ENCODE results near the gene AKIRIN1. TPM values are rescaled to one million over a fixed set of nuclear protein-coding genes. Genes with fewer than 3 reads are reported as not detected.
"Not testable (repeated sequence)": the region's sequence is repeated elsewhere in the genome, so short reads cannot be mapped to it uniquely, and the experiment has no call there.

AKIRIN1 gene
- total RNA-seq, 2 experiments from 2014 or later = 51.2 to 53.8 TPM

- Mint-ChIP-seq H3K4me1 (ENCODE audit: low read depth) (peaks cover 52% of the 10 kb centered on the region), H3K27ac (peak overlapping the region; percentile 79), H3K4me3 (peak overlapping the region; percentile 15), H3K9me3 (ENCODE audit: insufficient read depth) (no peaks in the 10 kb centered on the region), H3K36me3 (ENCODE audit: low read depth) (peaks cover 73% of the 10 kb centered on the region), H3K27me3 (ENCODE audit: low read depth) (no peaks in the 10 kb centered on the region)
- ChIA-PET POLR2A (interaction anchor here (1.0 to 1.2 kb wide), 2 partner anchors 13 to 29 kb away, joined by 3 to 5 read pairs; no protein-coding TSS in a partner anchor), CTCF (interaction anchor here (0.8 to 1.3 kb wide), 4 partner anchors 29 to 103 kb away, joined by 3 to 4 read pairs (median 3); partner anchors contain the start of gene NDUFS5)
- no peak for DNase-seq
- ATAC-seq = no peak
Measured at GRCh38 chr1:38997901-38998190, 6.8 kb downstream of the AKIRIN1 start.

- Mint-ChIP-seq H3K27ac (peak overlapping the region; percentile 28), H3K4me3 (no peak overlapping the region), H3K36me3 (ENCODE audit: low read depth) (peaks cover 76% of the 10 kb centered on the region), H3K4me1 (ENCODE audit: low read depth) (peaks cover 23% of the 10 kb centered on the region), H3K27me3 (ENCODE audit: low read depth) (no peaks in the 10 kb centered on the region), H3K9me3 (ENCODE audit: insufficient read depth) (no peaks in the 10 kb centered on the region)
- DNase-seq (no peak), ATAC-seq (no peak)
- ChIA-PET POLR2A (no interaction called here), CTCF (interaction anchor here (1.3 kb wide), 1 partner anchor 24 kb away, joined by 4 read pairs; the partner anchor contains the start of gene NDUFS5)
Measured at GRCh38 chr1:39001516-39002421, 10.7 kb downstream of the AKIRIN1 start.

- Mint-ChIP-seq H3K9me3 (ENCODE audit: insufficient read depth) (no peaks in the 10 kb centered on the region), H3K27me3 (ENCODE audit: low read depth) (no peaks in the 10 kb centered on the region), H3K4me1 (ENCODE audit: low read depth) (peaks cover 8% of the 10 kb centered on the region), H3K27ac (no peak overlapping the region), H3K36me3 (ENCODE audit: low read depth) (peaks cover 73% of the 10 kb centered on the region), H3K4me3 (no peak overlapping the region)
- POLR2A ChIA-PET = interaction anchor here (0.7 to 1.1 kb wide), 3 partner anchors 25 to 1976 kb away, joined by 3 to 7 read pairs (median 4); partner anchors contain the start of gene CTPS1
- DNase-seq (no peak), ATAC-seq (no peak)
- CTCF ChIA-PET = interaction anchor here (0.8 to 1.1 kb wide), 2 partner anchors 8 to 86 kb away, joined by 3 read pairs; no protein-coding TSS in a partner anchor
Measured at GRCh38 chr1:39003281-39003680, 12.2 kb downstream of the AKIRIN1 start.

GRCh38 chr1:39003794-39004193 is 12.7 kb downstream of the AKIRIN1 start:
- DNase-seq = no peak
- no peak for ATAC-seq
- POLR2A ChIA-PET = no interaction called here
- Mint-ChIP-seq H3K4me1 (ENCODE audit: low read depth) (peaks cover 7% of the 10 kb centered on the region), H3K9me3 (ENCODE audit: insufficient read depth) (no peaks in the 10 kb centered on the region), H3K4me3 (no peak overlapping the region), H3K27me3 (ENCODE audit: low read depth) (no peaks in the 10 kb centered on the region), H3K27ac (no peak overlapping the region), H3K36me3 (ENCODE audit: low read depth) (peaks cover 76% of the 10 kb centered on the region)
- CTCF ChIA-PET = interaction anchor here (0.8 to 1.1 kb wide), 2 partner anchors 9 to 87 kb away, joined by 3 read pairs; no protein-coding TSS in a partner anchor

GRCh38 chr1:39006287-39006686 is 15.2 kb downstream of the AKIRIN1 start:
- no peaks in the 10 kb centered on the region for H3K9me3 Mint-ChIP-seq (ENCODE audit: insufficient read depth)
- H3K4me3 Mint-ChIP-seq = no peak overlapping the region
- no peak for DNase-seq
- no peaks in the 10 kb centered on the region for H3K27me3 Mint-ChIP-seq (ENCODE audit: low read depth)
- H3K27ac Mint-ChIP-seq = no peak overlapping the region
- ATAC-seq = no peak
- ChIA-PET POLR2A (interaction anchor here (0.5 to 1.2 kb wide), 2 partner anchors 9 to 273 kb away, joined by 4 to 11 read pairs; no protein-coding TSS in a partner anchor), CTCF (interaction anchor here (1.2 to 2.0 kb wide), 2 partner anchors 44 to 86 kb away, joined by 3 to 4 read pairs; no protein-coding TSS in a partner anchor)
- H3K4me1 Mint-ChIP-seq (ENCODE audit: low read depth) = no peaks in the 10 kb centered on the region
- peaks cover 62% of the 10 kb centered on the region for H3K36me3 Mint-ChIP-seq (ENCODE audit: low read depth)

- POLR2A ChIA-PET = interaction anchor here (0.5 to 1.2 kb wide), 3 partner anchors 9 to 273 kb away, joined by 3 to 11 read pairs (median 4); no protein-coding TSS in a partner anchor
- DNase-seq = no peak
- ATAC-seq = no peak
- Mint-ChIP-seq H3K4me3 (no peak overlapping the region), H3K36me3 (ENCODE audit: low read depth) (peaks cover 61% of the 10 kb centered on the region), H3K27ac (no peak overlapping the region), H3K27me3 (ENCODE audit: low read depth) (no peaks in the 10 kb centered on the region), H3K9me3 (ENCODE audit: insufficient read depth) (no peaks in the 10 kb centered on the region), H3K4me1 (ENCODE audit: low read depth) (no peaks in the 10 kb centered on the region)
- CTCF ChIA-PET = interaction anchor here (1.2 to 2.0 kb wide), 2 partner anchors 44 to 85 kb away, joined by 3 to 4 read pairs; no protein-coding TSS in a partner anchor
Measured at GRCh38 chr1:39006726-39007645, 15.9 kb downstream of the AKIRIN1 start.

- POLR2A ChIA-PET; H3K4me1 Mint-ChIP-seq (ENCODE audit: low read depth); H3K4me3 Mint-ChIP-seq; CTCF ChIA-PET; ATAC-seq; H3K9me3 Mint-ChIP-seq (ENCODE audit: insufficient read depth); DNase-seq; H3K27ac Mint-ChIP-seq; H3K27me3 Mint-ChIP-seq (ENCODE audit: low read depth): not testable (repeated sequence)
- peaks cover 14% of the 10 kb centered on the region for H3K36me3 Mint-ChIP-seq (ENCODE audit: low read depth)
Measured at GRCh38 chr1:39014956-39015355, 23.9 kb downstream of the AKIRIN1 start.

- no peak for ATAC-seq
- Mint-ChIP-seq H3K4me3 (no peak overlapping the region), H3K9me3 (ENCODE audit: insufficient read depth) (no peaks in the 10 kb centered on the region), H3K27me3 (ENCODE audit: low read depth) (peaks cover 2% of the 10 kb centered on the region), H3K4me1 (ENCODE audit: low read depth) (no peaks in the 10 kb centered on the region), H3K27ac (no peak overlapping the region), H3K36me3 (ENCODE audit: low read depth) (peaks cover 11% of the 10 kb centered on the region)
- CTCF ChIA-PET = no interaction called here
- no peak for DNase-seq
- POLR2A ChIA-PET = no interaction called here
Measured at GRCh38 chr1:39016604-39017171, 25.6 kb downstream of the AKIRIN1 start.

GRCh38 chr1:39017266-39017665 is 26.2 kb downstream of the AKIRIN1 start:
- Mint-ChIP-seq H3K9me3 (ENCODE audit: insufficient read depth) (no peaks in the 10 kb centered on the region), H3K4me1 (ENCODE audit: low read depth) (no peaks in the 10 kb centered on the region), H3K4me3 (no peak overlapping the region), H3K36me3 (ENCODE audit: low read depth) (peaks cover 6% of the 10 kb centered on the region), H3K27ac (no peak overlapping the region), H3K27me3 (ENCODE audit: low read depth) (peaks cover 4% of the 10 kb centered on the region)
- ChIA-PET CTCF (no interaction called here), POLR2A (no interaction called here)
- DNase-seq = no peak
- no peak for ATAC-seq

GRCh38 chr1:39020494-39020893 is 29.4 kb downstream of the AKIRIN1 start:
- H3K4me3 Mint-ChIP-seq; H3K9me3 Mint-ChIP-seq (ENCODE audit: insufficient read depth); ATAC-seq; DNase-seq; POLR2A ChIA-PET; CTCF ChIA-PET; H3K27ac Mint-ChIP-seq; H3K27me3 Mint-ChIP-seq (ENCODE audit: low read depth); H3K4me1 Mint-ChIP-seq (ENCODE audit: low read depth); H3K36me3 Mint-ChIP-seq (ENCODE audit: low read depth): not testable (repeated sequence)

GRCh38 chr1:39021426-39021825 is 30.4 kb downstream of the AKIRIN1 start:
- no peak overlapping the region for H3K4me3 Mint-ChIP-seq
- CTCF ChIA-PET = no interaction called here

More at GRCh38 chr1:39021426-39021825, 30.4 kb downstream of the AKIRIN1 start:
- DNase-seq = no peak
- no peak for ATAC-seq
- H3K27ac Mint-ChIP-seq = no peak overlapping the region
- POLR2A ChIA-PET = interaction anchor here (0.6 kb wide), 1 partner anchor 14 kb away, joined by 3 read pairs; no protein-coding TSS in a partner anchor
- peaks cover 9% of the 10 kb centered on the region for H3K4me1 Mint-ChIP-seq (ENCODE audit: low read depth)
- no peaks in the 10 kb centered on the region for H3K9me3 Mint-ChIP-seq (ENCODE audit: insufficient read depth)
- H3K27me3 Mint-ChIP-seq (ENCODE audit: low read depth) = peaks cover 4% of the 10 kb centered on the region
- H3K36me3 Mint-ChIP-seq (ENCODE audit: low read depth) = peaks cover under 1% of the 10 kb centered on the region

All from activated CD8-positive, alpha-beta T cell treated with anti-CD3 and anti-CD28 coated beads, Interleukin-2, amount 10 ng/mL, durations not matched to agents 7 days and 5 days (primary cell).